ENCODE results near the gene C2CD4A. TPM values are rescaled to one million over a fixed set of nuclear protein-coding genes. Genes with fewer than 3 reads are reported as not detected.
A peak's percentile ranks its signal among the peaks of the same experiment; 100 is the strongest.

C2CD4A gene
- total and polyA plus RNA-seq, 10 of the 15 experiments (the other 5 are each of a cell fraction or from before 2014, with no cell fraction given), result not detected

- RAD21 ChIA-PET (ENCODE audit: unreplicated experiment), result interaction anchor here (1.1 to 2.4 kb wide), 5 partner anchors 12 to 227 kb away, joined by 3 to 14 read pairs (median 4); no protein-coding TSS in a partner anchor
- peaks cover 0 to 4% of the 10 kb centered on the region in 2 experiments; a peak in 2 of 4 replicates for H3K27me3 ChIP-seq (replicated peaks in 1 of 2; ENCODE audit: control insufficient read depth in 2 of 2, insufficient read depth in 2 of 2, low read length in 1 of 2)
- no TSS peak for BruUV-seq (replicated peaks)
- H3K9me3 ChIP-seq (replicated peaks; ENCODE audit: control insufficient read depth, insufficient read depth, low read length), result no peaks in the 10 kb centered on the region
- DNase-seq (ENCODE audit: low read depth, low spot score), result no peak
- CTCF ChIA-PET, result interaction anchor here (0.7 to 3.0 kb wide), 16 partner anchors 10 to 1494 kb away, joined by 3 to 13 read pairs (median 4); no protein-coding TSS in a partner anchor
- no peaks in the 10 kb centered on the region for H3K4me1 ChIP-seq (ENCODE audit: control insufficient read depth, insufficient read depth, low read length)
- H4K20me1 ChIP-seq (ENCODE audit: control insufficient read depth, insufficient read depth), result no peaks in the 10 kb centered on the region
- in situ Hi-C loops (cut with MboI) (no loop called here), intact Hi-C loops (cut with micrococcal nuclease; ENCODE audit: unreplicated experiment) (no loop called here)
- no peaks in the 10 kb centered on the region for H3K36me3 ChIP-seq (ENCODE audit: control insufficient read depth in 2 of 2, insufficient read depth in 2 of 2, low read length in 1 of 2)
- peak overlapping the region; percentile 96 for H3K4me2 ChIP-seq (ENCODE audit: control insufficient read depth, insufficient read depth)
- TF ChIP-seq RELA (IDR thresholded peaks at IDR 0.05; ENCODE audit: borderline replicate concordance, partially characterized antibody), result no peak
- no peak for TF ChIP-seq NR2C1 (IDR thresholded peaks at IDR 0.05)
- 0 out of 2 replicates have a peak, but pooled peaks have one; percentile 46 for TF ChIP-seq RUNX3 (IDR thresholded peaks at IDR 0.05; ENCODE audit: low read length)
- TF ChIP-seq NBN (IDR thresholded peaks at IDR 0.05), result peak; percentile 15
- TF ChIP-seq POU2F2 (IDR thresholded peaks at IDR 0.05; ENCODE audit: borderline replicate concordance, low read depth, low read length), result no peak
- no peak for TF ChIP-seq DPF2 (IDR thresholded peaks at IDR 0.05)
- no peak for TF ChIP-seq ZZZ3 (IDR thresholded peaks at IDR 0.05; ENCODE audit: control insufficient read depth, insufficient read length, low read depth)
- 0 out of 2 replicates have a peak, but pooled peaks have one; percentile 24 for TF ChIP-seq ZBTB40 (IDR thresholded peaks at IDR 0.05; ENCODE audit: borderline replicate concordance)
- TF ChIP-seq CBFB (IDR thresholded peaks at IDR 0.05; ENCODE audit: low read depth), result peak; percentile 16; the same call in 1 of the 2 replicates
- TF ChIP-seq MEF2A (IDR thresholded peaks at IDR 0.05; ENCODE audit: insufficient read depth, low read depth, low read length), result no peak
- TF ChIP-seq LARP7 (IDR thresholded peaks at IDR 0.05), result no peak
- peak; percentile 18; the same call in 1 of the 2 replicates for TF ChIP-seq MTA2 (IDR thresholded peaks at IDR 0.05; ENCODE audit: low read depth)
- TF ChIP-seq PAX5 (IDR thresholded peaks at IDR 0.05; ENCODE audit: borderline replicate concordance, low read depth, low read length), result 0 out of 2 replicates have a peak, but pooled peaks have one; percentile 19
- no peak for TF ChIP-seq NR2F1 (conservative IDR thresholded peaks at IDR 0.05)
- TF ChIP-seq ZBED1 (IDR thresholded peaks at IDR 0.05; ENCODE audit: borderline replicate concordance), result no peak
- no peak for TF ChIP-seq MYB (IDR thresholded peaks at IDR 0.05; ENCODE audit: borderline replicate concordance, low read depth, low read length)
- TF ChIP-seq, protein P1, sequence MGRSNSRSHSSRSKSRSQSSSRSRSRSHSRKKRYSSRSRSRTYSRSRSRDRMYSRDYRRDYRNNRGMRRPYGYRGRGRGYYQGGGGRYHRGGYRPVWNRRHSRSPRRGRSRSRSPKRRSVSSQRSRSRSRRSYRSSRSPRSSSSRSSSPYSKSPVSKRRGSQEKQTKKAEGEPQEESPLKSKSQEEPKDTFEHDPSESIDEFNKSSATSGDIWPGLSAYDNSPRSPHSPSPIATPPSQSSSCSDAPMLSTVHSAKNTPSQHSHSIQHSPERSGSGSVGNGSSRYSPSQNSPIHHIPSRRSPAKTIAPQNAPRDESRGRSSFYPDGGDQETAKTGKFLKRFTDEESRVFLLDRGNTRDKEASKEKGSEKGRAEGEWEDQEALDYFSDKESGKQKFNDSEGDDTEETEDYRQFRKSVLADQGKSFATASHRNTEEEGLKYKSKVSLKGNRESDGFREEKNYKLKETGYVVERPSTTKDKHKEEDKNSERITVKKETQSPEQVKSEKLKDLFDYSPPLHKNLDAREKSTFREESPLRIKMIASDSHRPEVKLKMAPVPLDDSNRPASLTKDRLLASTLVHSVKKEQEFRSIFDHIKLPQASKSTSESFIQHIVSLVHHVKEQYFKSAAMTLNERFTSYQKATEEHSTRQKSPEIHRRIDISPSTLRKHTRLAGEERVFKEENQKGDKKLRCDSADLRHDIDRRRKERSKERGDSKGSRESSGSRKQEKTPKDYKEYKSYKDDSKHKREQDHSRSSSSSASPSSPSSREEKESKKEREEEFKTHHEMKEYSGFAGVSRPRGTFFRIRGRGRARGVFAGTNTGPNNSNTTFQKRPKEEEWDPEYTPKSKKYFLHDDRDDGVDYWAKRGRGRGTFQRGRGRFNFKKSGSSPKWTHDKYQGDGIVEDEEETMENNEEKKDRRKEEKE (IDR thresholded peaks at IDR 0.05), result no peak
- TF ChIP-seq TCF7 (IDR thresholded peaks at IDR 0.05; ENCODE audit: borderline replicate concordance), result peak; percentile 71
- no peak for FAIRE-seq
- no peak overlapping the region for H3K27ac ChIP-seq (ENCODE audit: control insufficient read depth, insufficient read depth)
- H2AFZ ChIP-seq (ENCODE audit: control insufficient read depth, low read depth, low read length), result peak overlapping the region; percentile 95
- WGBS (ENCODE audit: insufficient coverage, insufficient replicate concordance, low lambda C conversion rate, missing lambda C conversion rate), result 2% methylated on average over 12 of the region's 12 CpGs
- peaks cover 31% of the 10 kb centered on the region for H3K79me2 ChIP-seq (ENCODE audit: control insufficient read depth, insufficient read depth, low read length)
- H3K9ac ChIP-seq (ENCODE audit: control insufficient read depth, insufficient read depth, low read length), result peak overlapping the region; percentile 94
- SMC1A ChIA-PET (ENCODE audit: uncharacterized antibody, unreplicated experiment), result interaction anchor here (0.7 to 3.2 kb wide), 8 partner anchors 8 to 96 kb away, joined by 3 to 20 read pairs (median 4); no protein-coding TSS in a partner anchor
- ATAC-seq, result no peak
- peak overlapping the region; percentile 71 for H3K4me3 ChIP-seq
- POLR2A ChIA-PET, result interaction anchor here (0.5 to 2.3 kb wide), 7 partner anchors 10 to 1344 kb away, joined by 3 to 7 read pairs (median 6); no protein-coding TSS in a partner anchor
These were observed 5.9 kb upstream of the C2CD4A start for GRCh38 chr15:62060896-62061280.

All from GM12878 (cell line).